Ovary (tissue), 9 donors: ENCODE data around the gene COX6A1. TPM values are rescaled to one million over a fixed set of nuclear protein-coding genes. Genes with fewer than 3 reads are reported as not detected.
A peak's percentile ranks its signal among the peaks of the same experiment; 100 is the strongest.

Experiments
- DNase-seq, 5 donors: peaks; one replicate each; pipeline ENCODE4 v3.0.0-alpha.2; 2019 to 2020
- H3K27ac ChIP-seq, 2 donors: fragments of 200-600 bp; one replicate each; pipeline versions ENCODE4 v1.5.1 to v1.8.0; 2019 to 2022
- H3K27me3 ChIP-seq: fragments of 200-600 bp; one replicate; pipeline ENCODE4 v1.8.0; 2022
- H3K36me3 ChIP-seq: fragments of 200-600 bp; sonication (generic); one replicate; pipeline ENCODE4 v1.5.1; 2019
- H3K4me1 ChIP-seq: one replicate; pipeline ENCODE4 v1.8.1; 2013; ENCODE audit warnings: mild to moderate bottlenecking, moderate library complexity; ENCODE audit not compliant: insufficient read depth
- H3K4me3 ChIP-seq: fragments of 200-600 bp; sonication (generic); one replicate; pipeline ENCODE4 v1.5.1; 2017
- H3K9me3 ChIP-seq, 2 donors: fragments of 200-600 bp in 1 of 2; sonication (generic) in 1 of 2; one replicate each; pipeline versions ENCODE4 v1.5.1 to v1.8.1; 2013 to 2019; ENCODE audit warnings: mild to moderate bottlenecking in 1 of 2, moderate library complexity in 1 of 2
- EP300 ChIP-seq: sonication (generic); formaldehyde crosslinking; IDR thresholded peaks from one replicate; pipeline ENCODE4 v1.6.1; 2017; ENCODE audit warnings: antibody characterized with exemption
- POLR2A ChIP-seq: fragments of 450-650 bp; IDR thresholded peaks from one replicate; pipeline ENCODE4 v1.6.1; 2017; ENCODE audit warnings: antibody characterized with exemption, mild to moderate bottlenecking, moderate library complexity
- WGBS, 3 donors: extraction: QIAGEN DNeasy Blood & Tissue Kit in 1 of 3; methylation state at CpG; one replicate each; pipeline versions ENCODE4 v1.1.5 to v1.1.7; 2013 to 2017; 5-methylcytosine and 5-hydroxymethylcytosine counted together
- intact Hi-C, 4 donors: fragments of 100-400 bp; cut with DNase I; formaldehyde crosslinking; loops; one replicate each; pipeline versions ENCODE4 v1.11.0 to v1.15.1; 2022 to 2023
- polyA plus RNA-seq, 2 donors: library from polyadenylated mRNA; stranded (reverse); fragments of 200-250 nt in 1 of 2; fragments of 350-450 nt in 1 of 2; fragmentation: Illumina TruSeq in 1 of 2; extraction: RNeasy Lipid Tissue Mini Kit (QIAGEN cat#74804) in 1 of 2; gene quantifications; one replicate each; pipeline ENCODE4 v1.2.3, GENCODE V29; 2013 to 2014
- total RNA-seq, 7 donors: library from RNA; depleted of rRNA in 2 of 7; stranded (reverse); fragments of >200 nt in 2 of 7; fragmentation: NEBNext Ultra II Directional in 3 of 7; extraction: Animal tissue kit (Norgen Biotek cat#: 25700) in 3 of 7; gene quantifications; one replicate each; pipeline versions ENCODE4 v1.1.0 to v1.2.4, GENCODE V29; 2016 to 2023
- TF ChIP-seq, protein P1 (sequence below), 3 donors: fragments of 450-650 bp in 2 of 3; fragments of 200-600 bp in 1 of 3; IDR thresholded peaks; one replicate each; pipeline versions ENCODE4 v1.5.1 to v1.8.0; 2016 to 2022; ENCODE audit warnings: antibody characterized with exemption in 3 of 3, mild to moderate bottlenecking in 1 of 3
- donor health status: DM: no; HTN: no; CAD: no; lungs with moderate emphysema.
- donor health status: DM: no; HTN: no; CAD: no.
- donor health status: Bipolar disorder and iron deficiency.
- donor health status: DM: yes; HTN: yes; CAD: no.
- donor health status: DM: no; HTN: no; CAD: no.
- donor health status: DM: yes; HTN: yes; CAD: no.

The COX6A1 gene
- total and polyA plus RNA-seq, 9 donors = 182 to 633 (median 208) TPM

DNA sequence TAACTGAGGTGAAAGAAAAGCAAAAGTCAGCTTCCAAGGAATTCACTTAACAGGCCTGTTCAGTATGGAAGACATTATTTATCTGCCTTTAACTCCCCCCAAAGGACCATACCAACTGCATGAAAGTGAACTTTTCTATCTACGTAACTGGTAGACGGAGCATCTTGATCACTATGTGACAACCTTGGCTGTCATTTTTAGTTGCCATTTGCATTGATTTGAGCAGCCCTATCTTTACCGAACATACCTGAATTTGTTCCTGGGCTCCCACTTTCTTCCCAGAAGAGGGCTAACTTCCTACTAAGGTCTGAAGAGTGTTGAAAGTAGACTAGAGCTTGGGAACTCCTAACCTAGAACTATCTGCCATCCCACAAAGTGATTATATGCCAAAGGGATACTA is 22.2 kb downstream of the COX6A1 start:
- Histone ChIP-seq H3K27me3 (no peaks in the 10 kb centered on the region), H3K9me3 (no peaks in the 10 kb centered on the region), H3K27ac (no peak overlapping the region), H3K4me3 (no peak overlapping the region), H3K36me3 (no peaks in the 10 kb centered on the region), H3K4me1 (no peaks in the 10 kb centered on the region)
- intact Hi-C loops = no loop called here
- 92 to 95% (median 92%) methylated on average over 3 of the region's 3 CpGs for WGBS, 3 donors
- TF ChIP-seq, protein P1, sequence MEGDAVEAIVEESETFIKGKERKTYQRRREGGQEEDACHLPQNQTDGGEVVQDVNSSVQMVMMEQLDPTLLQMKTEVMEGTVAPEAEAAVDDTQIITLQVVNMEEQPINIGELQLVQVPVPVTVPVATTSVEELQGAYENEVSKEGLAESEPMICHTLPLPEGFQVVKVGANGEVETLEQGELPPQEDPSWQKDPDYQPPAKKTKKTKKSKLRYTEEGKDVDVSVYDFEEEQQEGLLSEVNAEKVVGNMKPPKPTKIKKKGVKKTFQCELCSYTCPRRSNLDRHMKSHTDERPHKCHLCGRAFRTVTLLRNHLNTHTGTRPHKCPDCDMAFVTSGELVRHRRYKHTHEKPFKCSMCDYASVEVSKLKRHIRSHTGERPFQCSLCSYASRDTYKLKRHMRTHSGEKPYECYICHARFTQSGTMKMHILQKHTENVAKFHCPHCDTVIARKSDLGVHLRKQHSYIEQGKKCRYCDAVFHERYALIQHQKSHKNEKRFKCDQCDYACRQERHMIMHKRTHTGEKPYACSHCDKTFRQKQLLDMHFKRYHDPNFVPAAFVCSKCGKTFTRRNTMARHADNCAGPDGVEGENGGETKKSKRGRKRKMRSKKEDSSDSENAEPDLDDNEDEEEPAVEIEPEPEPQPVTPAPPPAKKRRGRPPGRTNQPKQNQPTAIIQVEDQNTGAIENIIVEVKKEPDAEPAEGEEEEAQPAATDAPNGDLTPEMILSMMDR (IDR thresholded peaks at IDR 0.05) = no peak
- TF ChIP-seq EP300 (no peak), POLR2A (no peak)
- DNase-seq = no peak

DNA sequence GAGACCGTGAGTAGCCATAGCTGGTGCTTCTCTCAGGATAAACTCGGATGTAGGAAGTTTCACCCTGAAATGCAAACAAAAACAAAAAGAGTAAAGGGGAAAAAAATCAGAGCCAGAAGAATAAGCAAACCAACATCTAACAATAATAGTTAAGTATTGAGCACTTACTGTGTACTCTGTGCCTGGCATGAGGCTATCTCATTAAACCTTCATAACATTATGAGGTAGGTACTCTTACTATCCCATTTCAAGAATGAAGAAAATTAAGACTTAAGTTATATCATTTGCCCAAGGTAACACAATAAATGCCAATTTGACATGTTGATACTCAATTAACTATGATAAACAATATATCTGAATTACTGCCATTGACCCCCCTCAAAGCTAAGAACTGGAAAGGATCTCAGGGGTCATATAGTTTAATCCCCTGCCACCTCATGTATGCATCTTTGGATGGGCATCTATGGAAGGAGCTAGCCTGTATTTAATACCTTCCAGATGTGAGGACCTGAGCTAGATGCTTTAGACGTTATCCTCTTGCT is 24.3 kb downstream of the COX6A1 start:
- Histone ChIP-seq H3K36me3 (no peaks in the 10 kb centered on the region), H3K4me3 (no peak overlapping the region), H3K4me1 (peaks cover 3% of the 10 kb centered on the region), H3K9me3 (no peaks in the 10 kb centered on the region), H3K27ac (no peak overlapping the region), H3K27me3 (no peaks in the 10 kb centered on the region)
- intact Hi-C loops = no loop called here
- DNase-seq = no peak
- WGBS, 3 donors = 59% methylated on average over 3 of the region's 3 CpGs
- no peak for TF ChIP-seq EP300
- no peak for TF ChIP-seq POLR2A
- TF ChIP-seq, protein P1 (IDR thresholded peaks at IDR 0.05) = no peak

DNA sequence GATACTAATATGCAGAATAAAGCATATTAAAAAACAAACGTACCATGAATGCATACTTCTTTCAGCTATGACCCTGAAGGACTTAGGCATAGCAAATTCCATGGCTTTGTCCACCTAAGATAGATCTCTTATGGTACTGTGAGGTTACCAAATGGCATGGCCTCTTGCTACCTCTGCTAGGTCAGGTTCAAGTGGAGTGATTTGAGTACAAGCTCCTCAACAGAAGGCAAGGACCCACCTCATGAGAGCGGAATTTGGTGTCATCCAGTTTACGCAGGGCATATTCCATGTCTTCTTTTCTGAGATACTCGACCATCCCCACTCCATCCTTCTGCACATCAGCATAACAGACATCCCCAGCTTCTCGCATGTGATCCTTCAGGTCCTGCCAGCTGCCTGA is 25.8 kb downstream of the COX6A1 start:
- Histone ChIP-seq H3K36me3 (no peaks in the 10 kb centered on the region), H3K4me3 (no peak overlapping the region)
- no peak for TF ChIP-seq POLR2A
- TF ChIP-seq, protein P1 (IDR thresholded peaks at IDR 0.05) = no peak

DNA sequence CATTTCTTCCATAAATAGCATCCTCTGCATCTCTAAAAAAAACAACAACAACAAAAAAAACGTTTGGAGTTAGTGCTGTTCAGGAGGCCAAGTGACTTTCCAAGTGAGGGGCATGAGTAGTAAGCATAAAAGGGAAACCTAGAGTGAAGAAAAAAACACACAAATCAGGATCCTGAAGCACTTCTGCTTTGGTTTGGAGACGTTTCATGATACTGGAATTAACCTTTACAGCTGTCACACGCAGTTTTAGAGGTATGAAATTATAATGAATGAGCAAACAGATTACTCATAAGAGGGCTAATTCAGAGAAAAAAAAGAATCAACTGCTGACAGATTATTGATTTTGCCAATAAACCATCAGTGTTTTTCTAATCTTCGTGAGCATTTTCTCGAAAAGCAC is 27.8 kb downstream of the COX6A1 start:
- 36 to 49% (median 41%) methylated on average over 5 of the region's 5 CpGs for WGBS, 3 donors

More for the DNA sequence above, 25.8 kb downstream of the COX6A1 start:
- WGBS, 3 donors = 72 to 75% (median 74%) methylated on average over 5 of the region's 5 CpGs
- H3K4me1 ChIP-seq = peaks cover 4% of the 10 kb centered on the region
- DNase-seq = no peak
- intact Hi-C loops = no loop called here
- H3K27ac ChIP-seq = no peak overlapping the region
- H3K9me3 ChIP-seq = no peaks in the 10 kb centered on the region
- no peaks in the 10 kb centered on the region for H3K27me3 ChIP-seq

DNA sequence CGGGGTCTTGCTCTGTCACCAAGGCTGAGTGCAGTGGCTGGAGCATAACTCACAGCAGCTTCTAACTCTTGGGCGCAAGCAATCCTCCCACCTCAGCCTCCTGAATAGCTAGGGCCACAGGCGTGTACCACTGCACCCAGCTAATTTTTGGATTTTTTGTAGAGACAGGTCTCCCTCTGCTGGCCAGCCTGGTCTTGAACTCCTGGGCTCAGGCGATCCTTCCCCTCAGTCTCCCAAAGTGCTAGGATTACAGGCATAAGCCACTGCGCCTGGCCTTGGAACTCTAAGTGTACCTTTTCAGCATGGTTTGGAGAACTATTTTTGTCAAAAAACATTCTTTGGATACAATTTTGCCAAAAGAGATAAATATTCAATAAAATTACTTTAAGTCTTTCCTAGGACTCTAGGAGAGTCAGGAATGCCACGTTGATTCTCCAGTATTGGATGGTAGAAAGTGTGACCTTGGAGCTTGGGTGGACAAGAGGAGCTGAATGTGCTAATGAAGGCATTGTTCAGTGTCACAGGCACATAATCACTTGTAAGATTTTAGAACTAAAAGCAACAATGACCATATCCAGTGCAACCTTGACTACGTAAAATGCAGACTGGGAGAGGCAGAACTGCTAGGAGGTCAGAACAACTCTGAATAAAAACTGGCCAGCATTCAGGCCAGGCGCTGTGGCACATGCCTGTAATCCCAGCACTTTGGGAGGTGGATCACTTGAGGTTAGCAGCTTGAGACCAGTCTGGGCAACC is 28.8 kb downstream of the COX6A1 start:
- H3K36me3 ChIP-seq = no peaks in the 10 kb centered on the region
- peaks cover 9% of the 10 kb centered on the region for H3K4me1 ChIP-seq

More for the DNA sequence above, 27.8 kb downstream of the COX6A1 start:
- no peak overlapping the region for H3K27ac ChIP-seq
- TF ChIP-seq POLR2A (no peak), EP300 (no peak)
- H3K36me3 ChIP-seq = no peaks in the 10 kb centered on the region
- no peak overlapping the region for H3K4me3 ChIP-seq
- no peaks in the 10 kb centered on the region for H3K9me3 ChIP-seq
- intact Hi-C loops = no loop called here
- peaks cover 8% of the 10 kb centered on the region for H3K4me1 ChIP-seq
- H3K27me3 ChIP-seq = no peaks in the 10 kb centered on the region
- DNase-seq = no peak

More for the DNA sequence above, 28.8 kb downstream of the COX6A1 start:
- intact Hi-C loops = no loop called here
- no peak for TF ChIP-seq POLR2A
- no peak for TF ChIP-seq EP300
- TF ChIP-seq, protein P1 (IDR thresholded peaks at IDR 0.05) = peak in 1 of 3 donors; percentile 18
- WGBS, 3 donors = 40 to 46% (median 41%) methylated on average over 8 of the region's 8 CpGs
- peak in 4 of 5 donors; percentile 18 to 58 (median 44) for DNase-seq
- Histone ChIP-seq H3K27ac (no peak overlapping the region), H3K4me3 (no peak overlapping the region), H3K9me3 (no peaks in the 10 kb centered on the region), H3K27me3 (no peaks in the 10 kb centered on the region)
